Hepatocyte (in vitro differentiated cells): Measurements from ENCODE around the gene ATF6.

ENCODE experiments used
- EZH2 ChIP-seq: fragments of 200-600 bp; sonication (generic); IDR thresholded peaks from 2 replicates; pipeline ENCODE4 v1.6.1; 2016; ENCODE audit warnings: antibody characterized with exemption, mild to moderate bottlenecking, borderline replicate concordance
- TF ChIP-seq, protein P1 (sequence below): fragments of 200-600 bp; sonication (generic); IDR thresholded peaks from 2 replicates; pipeline ENCODE4 v1.5.1; 2016; ENCODE audit warnings: antibody characterized with exemption, mild to moderate bottlenecking; ENCODE audit not compliant: poor library complexity

DNA sequence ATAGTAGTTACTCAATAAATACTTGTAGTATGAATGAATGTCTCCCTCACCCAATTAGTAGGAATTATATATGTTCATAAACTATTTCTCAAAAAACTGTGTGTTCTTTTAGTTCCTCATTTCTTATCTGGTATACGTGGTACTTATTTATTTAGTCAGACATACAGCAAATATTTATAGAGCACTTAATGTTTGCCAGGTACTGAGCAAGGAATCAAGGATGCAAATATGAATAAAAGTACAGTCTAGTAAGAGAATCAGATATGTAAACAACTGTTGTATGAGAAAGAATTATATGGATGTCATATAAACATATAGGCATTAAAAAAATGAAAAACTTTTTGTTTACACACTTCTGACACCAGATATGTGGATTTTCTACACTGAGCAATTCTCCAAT is 58.5 kb downstream of the ATF6 start:
- TF ChIP-seq, protein P1, sequence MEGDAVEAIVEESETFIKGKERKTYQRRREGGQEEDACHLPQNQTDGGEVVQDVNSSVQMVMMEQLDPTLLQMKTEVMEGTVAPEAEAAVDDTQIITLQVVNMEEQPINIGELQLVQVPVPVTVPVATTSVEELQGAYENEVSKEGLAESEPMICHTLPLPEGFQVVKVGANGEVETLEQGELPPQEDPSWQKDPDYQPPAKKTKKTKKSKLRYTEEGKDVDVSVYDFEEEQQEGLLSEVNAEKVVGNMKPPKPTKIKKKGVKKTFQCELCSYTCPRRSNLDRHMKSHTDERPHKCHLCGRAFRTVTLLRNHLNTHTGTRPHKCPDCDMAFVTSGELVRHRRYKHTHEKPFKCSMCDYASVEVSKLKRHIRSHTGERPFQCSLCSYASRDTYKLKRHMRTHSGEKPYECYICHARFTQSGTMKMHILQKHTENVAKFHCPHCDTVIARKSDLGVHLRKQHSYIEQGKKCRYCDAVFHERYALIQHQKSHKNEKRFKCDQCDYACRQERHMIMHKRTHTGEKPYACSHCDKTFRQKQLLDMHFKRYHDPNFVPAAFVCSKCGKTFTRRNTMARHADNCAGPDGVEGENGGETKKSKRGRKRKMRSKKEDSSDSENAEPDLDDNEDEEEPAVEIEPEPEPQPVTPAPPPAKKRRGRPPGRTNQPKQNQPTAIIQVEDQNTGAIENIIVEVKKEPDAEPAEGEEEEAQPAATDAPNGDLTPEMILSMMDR, result no peak
- TF ChIP-seq EZH2, result no peak
